Measurements from ENCODE around the gene SLCO4A1.

The SLCO4A1 gene

DNA sequence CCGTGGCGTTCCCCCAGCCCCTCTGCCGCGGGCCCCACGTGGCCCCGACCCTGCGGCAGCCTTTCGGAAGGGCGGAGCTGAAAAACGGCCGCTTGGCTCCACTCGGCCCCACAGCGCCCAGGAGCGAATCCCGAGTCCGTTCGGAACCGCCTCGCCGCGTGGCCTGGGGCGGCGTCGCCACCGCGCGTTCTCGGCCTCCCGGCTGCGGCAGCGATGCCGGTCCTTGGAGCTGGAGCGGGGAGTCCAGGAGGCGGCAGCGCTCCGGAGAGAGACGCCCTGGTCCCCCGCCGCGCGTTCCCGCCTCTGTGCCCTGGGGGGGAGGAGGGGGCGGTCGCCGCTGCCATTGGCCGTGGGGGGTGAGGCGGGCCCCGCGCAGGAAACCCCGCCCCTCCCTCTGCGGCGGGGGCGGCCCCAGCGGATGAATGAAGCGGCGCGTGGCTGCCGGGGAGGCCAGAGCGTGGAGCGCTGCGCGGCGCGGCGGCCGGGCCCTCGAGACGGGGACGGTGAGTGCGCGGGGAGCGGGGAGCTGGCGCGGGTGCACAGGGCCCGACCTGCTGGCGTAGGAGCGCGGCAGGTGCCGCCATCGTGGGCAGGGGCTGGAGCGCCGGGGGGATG is at the start of gene SLCO4A1:
Gene SLCO4A1 (plus strand): TSS at position 453 of the 615 bp plus-strand sequence. CDS start 13,952 bp downstream, outside the sequence.
- Histone ChIP-seq H3K36me3 (ENCODE audit: control insufficient read depth, insufficient read depth, low read length) (no peaks in the 10 kb centered on the region), H3K27me3 (ENCODE audit: control insufficient read depth, insufficient read depth, low read length) (peaks cover 12% of the 10 kb centered on the region), H3K9ac (ENCODE audit: low read length) (no peak within 1 kb of the TSS), H3K4me3 (ENCODE audit: low read length) (peak within 1 kb of the TSS; percentile 70), H3K4me1 (ENCODE audit: control insufficient read depth, insufficient read depth, low read length) (no peaks in the 10 kb centered on the region), H3K27ac (ENCODE audit: low read depth, low read length) (no peak within 1 kb of the TSS)

DNA sequence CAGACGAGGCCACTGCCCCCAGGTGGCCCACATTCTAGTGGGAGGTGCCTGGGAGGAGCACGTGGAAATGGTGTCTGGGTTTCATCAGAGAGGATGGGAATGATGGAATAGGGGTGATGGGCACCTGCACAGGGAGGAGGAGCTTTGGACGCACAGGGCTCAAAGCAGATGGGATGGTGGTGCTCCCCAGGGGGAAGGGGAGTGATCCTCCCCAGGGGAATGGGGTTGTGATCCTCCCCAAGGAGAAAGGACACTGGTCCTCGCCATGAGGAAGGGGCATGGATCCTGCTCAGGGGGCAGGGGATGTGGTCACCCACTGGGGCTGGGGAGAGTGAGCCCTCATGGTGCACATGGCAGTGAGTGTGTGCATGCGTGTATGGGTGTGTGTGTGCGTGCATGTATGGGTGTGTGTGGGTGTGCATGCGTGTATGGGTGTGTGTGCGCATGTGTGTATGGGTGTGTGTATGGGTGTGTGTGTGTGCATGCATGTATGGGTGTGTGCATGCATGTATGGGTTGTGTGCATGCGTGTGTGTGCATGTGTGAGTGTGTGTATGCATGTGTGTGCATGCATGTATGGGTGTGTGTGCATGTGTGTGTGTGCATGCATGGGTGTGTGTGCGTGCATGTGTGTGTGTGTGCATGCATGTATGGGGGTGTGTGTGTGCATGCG is 49.7 kb upstream of the SLCO4A1 start:
- Histone ChIP-seq H3K9ac (ENCODE audit: low read length) (no peak overlapping the region), H3K27me3 (ENCODE audit: control insufficient read depth, insufficient read depth, low read length) (peaks cover 28% of the 10 kb centered on the region), H3K36me3 (ENCODE audit: control insufficient read depth, insufficient read depth, low read length) (no peaks in the 10 kb centered on the region), H3K4me1 (ENCODE audit: control insufficient read depth, insufficient read depth, low read length) (no peaks in the 10 kb centered on the region), H3K27ac (ENCODE audit: low read depth, low read length) (no peak overlapping the region), H3K4me3 (ENCODE audit: low read length) (no peak overlapping the region)

GRCh38 chr20:62593616-62594015 is 48.7 kb upstream of the SLCO4A1 start:
- Histone ChIP-seq H3K9ac (ENCODE audit: low read length) (no peak overlapping the region), H3K27ac (ENCODE audit: low read depth, low read length) (no peak overlapping the region), H3K4me1 (ENCODE audit: control insufficient read depth, insufficient read depth, low read length) (no peaks in the 10 kb centered on the region), H3K36me3 (ENCODE audit: control insufficient read depth, insufficient read depth, low read length) (no peaks in the 10 kb centered on the region), H3K27me3 (ENCODE audit: control insufficient read depth, insufficient read depth, low read length) (peaks cover 22% of the 10 kb centered on the region), H3K4me3 (ENCODE audit: low read length) (no peak overlapping the region)

GRCh38 chr20:62595069-62595468 is 47.2 kb upstream of the SLCO4A1 start:
- H3K4me3 ChIP-seq (ENCODE audit: low read length) = no peak overlapping the region
- no peak overlapping the region for H3K9ac ChIP-seq (ENCODE audit: low read length)
- H3K36me3 ChIP-seq (ENCODE audit: control insufficient read depth, insufficient read depth, low read length) = no peaks in the 10 kb centered on the region
- H3K27ac ChIP-seq (ENCODE audit: low read depth, low read length) = no peak overlapping the region
- peaks cover 18% of the 10 kb centered on the region for H3K27me3 ChIP-seq (ENCODE audit: control insufficient read depth, insufficient read depth, low read length)
- no peaks in the 10 kb centered on the region for H3K4me1 ChIP-seq (ENCODE audit: control insufficient read depth, insufficient read depth, low read length)

DNA sequence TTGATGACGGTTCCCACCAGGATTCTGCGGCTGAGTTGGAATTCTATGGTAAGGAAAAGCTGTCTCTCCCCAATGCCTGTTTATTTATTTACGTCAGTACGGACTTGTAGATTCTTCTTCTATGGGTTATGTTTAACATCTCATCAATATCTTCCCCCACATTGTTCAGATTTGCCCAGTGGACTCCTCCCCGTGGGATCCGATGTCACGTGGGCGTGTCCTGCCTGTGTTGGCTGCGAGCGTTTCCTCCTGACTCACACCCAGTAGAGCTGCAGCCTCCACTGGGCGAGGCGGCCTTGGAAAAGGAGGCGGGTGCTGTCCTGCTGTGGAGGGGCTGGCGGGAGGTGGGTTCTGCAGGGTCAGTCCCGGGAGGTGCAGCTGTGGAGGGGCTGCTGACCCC is 46.8 kb upstream of the SLCO4A1 start:
- H3K27me3 ChIP-seq (ENCODE audit: control insufficient read depth, insufficient read depth, low read length) = peaks cover 15% of the 10 kb centered on the region

GRCh38 chr20:62596486-62596885 is 45.8 kb upstream of the SLCO4A1 start:
- H3K27ac ChIP-seq (ENCODE audit: low read depth, low read length) = no peak overlapping the region
- no peaks in the 10 kb centered on the region for H3K36me3 ChIP-seq (ENCODE audit: control insufficient read depth, insufficient read depth, low read length)
- no peaks in the 10 kb centered on the region for H3K4me1 ChIP-seq (ENCODE audit: control insufficient read depth, insufficient read depth, low read length)
- H3K9ac ChIP-seq (ENCODE audit: low read length) = no peak overlapping the region
- no peak overlapping the region for H3K4me3 ChIP-seq (ENCODE audit: low read length)
- peaks cover 19% of the 10 kb centered on the region for H3K27me3 ChIP-seq (ENCODE audit: control insufficient read depth, insufficient read depth, low read length)

More for the DNA sequence above, 46.8 kb upstream of the SLCO4A1 start:
- H3K4me1 ChIP-seq (ENCODE audit: control insufficient read depth, insufficient read depth, low read length) = no peaks in the 10 kb centered on the region
- H3K27ac ChIP-seq (ENCODE audit: low read depth, low read length) = no peak overlapping the region
- no peaks in the 10 kb centered on the region for H3K36me3 ChIP-seq (ENCODE audit: control insufficient read depth, insufficient read depth, low read length)
- H3K9ac ChIP-seq (ENCODE audit: low read length) = no peak overlapping the region
- no peak overlapping the region for H3K4me3 ChIP-seq (ENCODE audit: low read length)

- Histone ChIP-seq H3K9ac (ENCODE audit: low read length) (no peak overlapping the region), H3K4me3 (ENCODE audit: low read length) (no peak overlapping the region), H3K27me3 (ENCODE audit: control insufficient read depth, insufficient read depth, low read length) (peaks cover 22% of the 10 kb centered on the region), H3K27ac (ENCODE audit: low read depth, low read length) (no peak overlapping the region), H3K4me1 (ENCODE audit: control insufficient read depth, insufficient read depth, low read length) (no peaks in the 10 kb centered on the region), H3K36me3 (ENCODE audit: control insufficient read depth, insufficient read depth, low read length) (no peaks in the 10 kb centered on the region)
Measured at GRCh38 chr20:62596921-62597320, 45.4 kb upstream of the SLCO4A1 start.

GRCh38 chr20:62597416-62598115 is 44.7 kb upstream of the SLCO4A1 start:
- Histone ChIP-seq H3K27me3 (ENCODE audit: control insufficient read depth, insufficient read depth, low read length) (peaks cover 23% of the 10 kb centered on the region), H3K9ac (ENCODE audit: low read length) (no peak overlapping the region), H3K4me3 (ENCODE audit: low read length) (no peak overlapping the region), H3K4me1 (ENCODE audit: control insufficient read depth, insufficient read depth, low read length) (no peaks in the 10 kb centered on the region), H3K36me3 (ENCODE audit: control insufficient read depth, insufficient read depth, low read length) (no peaks in the 10 kb centered on the region), H3K27ac (ENCODE audit: low read depth, low read length) (no peak overlapping the region)

DNA sequence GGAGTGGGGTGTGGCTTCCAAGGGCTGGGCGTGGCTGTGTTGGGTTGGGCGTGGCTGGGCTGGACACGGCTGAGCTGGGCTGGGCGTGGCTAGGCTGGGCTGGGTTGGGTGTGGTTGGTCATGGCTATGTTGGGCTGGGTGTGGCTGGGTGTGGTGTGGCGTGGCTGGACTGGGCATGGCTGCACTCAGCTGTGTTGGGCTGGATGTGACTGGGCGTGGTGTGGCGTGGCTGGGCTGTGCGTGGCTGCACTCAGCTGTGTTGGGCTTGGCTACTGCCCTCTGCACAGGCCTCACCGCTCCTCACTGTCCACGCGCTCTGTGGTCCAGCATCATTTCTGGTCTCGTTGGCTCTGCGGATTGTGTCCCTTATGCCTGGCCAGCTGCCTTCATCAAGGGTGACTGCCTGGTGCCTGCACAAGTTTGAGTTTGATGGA is 43.5 kb upstream of the SLCO4A1 start:
- Histone ChIP-seq H3K9ac (ENCODE audit: low read length) (no peak overlapping the region), H3K4me1 (ENCODE audit: control insufficient read depth, insufficient read depth, low read length) (no peaks in the 10 kb centered on the region), H3K36me3 (ENCODE audit: control insufficient read depth, insufficient read depth, low read length) (no peaks in the 10 kb centered on the region), H3K27me3 (ENCODE audit: control insufficient read depth, insufficient read depth, low read length) (peaks cover 20% of the 10 kb centered on the region), H3K27ac (ENCODE audit: low read depth, low read length) (no peak overlapping the region), H3K4me3 (ENCODE audit: low read length) (no peak overlapping the region)

DNA sequence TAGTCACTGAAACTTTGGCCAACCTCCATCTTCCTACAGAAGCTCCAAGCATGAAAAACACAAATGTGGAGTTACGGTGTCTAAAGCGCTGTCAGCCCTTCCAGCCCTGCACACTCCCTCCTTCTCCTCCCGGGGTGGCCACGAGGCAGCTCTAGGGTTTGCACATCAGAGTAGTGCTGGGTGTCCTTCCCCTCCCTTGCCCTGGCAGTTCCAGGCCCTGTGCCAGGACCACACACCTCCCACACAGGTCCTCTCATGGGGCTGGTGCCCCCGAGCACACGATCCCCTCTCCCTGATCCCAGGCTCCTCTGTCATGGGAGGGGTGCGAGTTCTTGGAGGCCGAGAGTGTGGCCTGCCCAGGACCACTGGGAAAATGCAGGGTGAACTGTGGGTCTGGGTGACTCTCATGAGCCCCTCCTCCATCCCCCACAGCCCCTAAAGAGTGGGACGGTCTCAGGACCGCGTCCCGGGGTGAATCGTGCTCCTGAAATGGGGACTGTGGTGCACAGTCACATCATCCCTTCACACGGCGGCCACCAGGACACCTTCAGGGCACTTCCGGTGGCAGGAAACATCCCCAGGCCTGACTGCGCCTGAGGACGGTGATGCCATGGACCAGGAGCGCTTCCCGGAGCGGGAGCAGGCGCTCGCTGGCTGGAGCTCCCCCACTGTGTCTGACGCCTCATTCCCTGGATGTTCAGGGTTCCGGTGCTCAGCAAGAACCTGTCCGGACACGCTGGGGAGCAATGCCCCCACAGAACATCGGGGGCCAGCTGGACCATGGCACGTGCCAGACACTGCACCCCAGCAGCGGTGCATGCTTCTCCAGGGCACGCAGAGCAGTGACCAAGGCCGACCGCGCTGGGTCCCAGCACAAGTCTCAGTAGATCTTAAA is 42.8 kb upstream of the SLCO4A1 start:
- no peak overlapping the region for H3K27ac ChIP-seq (ENCODE audit: low read depth, low read length)
- peaks cover 18% of the 10 kb centered on the region for H3K27me3 ChIP-seq (ENCODE audit: control insufficient read depth, insufficient read depth, low read length)
- H3K4me1 ChIP-seq (ENCODE audit: control insufficient read depth, insufficient read depth, low read length) = no peaks in the 10 kb centered on the region
- no peak overlapping the region for H3K9ac ChIP-seq (ENCODE audit: low read length)
- no peaks in the 10 kb centered on the region for H3K36me3 ChIP-seq (ENCODE audit: control insufficient read depth, insufficient read depth, low read length)
- no peak overlapping the region for H3K4me3 ChIP-seq (ENCODE audit: low read length)

- Histone ChIP-seq H3K27me3 (ENCODE audit: control insufficient read depth, insufficient read depth, low read length) (peaks cover 17% of the 10 kb centered on the region), H3K27ac (ENCODE audit: low read depth, low read length) (no peak overlapping the region)
Measured at GRCh38 chr20:62601172-62601571, 41.1 kb upstream of the SLCO4A1 start.

DNA sequence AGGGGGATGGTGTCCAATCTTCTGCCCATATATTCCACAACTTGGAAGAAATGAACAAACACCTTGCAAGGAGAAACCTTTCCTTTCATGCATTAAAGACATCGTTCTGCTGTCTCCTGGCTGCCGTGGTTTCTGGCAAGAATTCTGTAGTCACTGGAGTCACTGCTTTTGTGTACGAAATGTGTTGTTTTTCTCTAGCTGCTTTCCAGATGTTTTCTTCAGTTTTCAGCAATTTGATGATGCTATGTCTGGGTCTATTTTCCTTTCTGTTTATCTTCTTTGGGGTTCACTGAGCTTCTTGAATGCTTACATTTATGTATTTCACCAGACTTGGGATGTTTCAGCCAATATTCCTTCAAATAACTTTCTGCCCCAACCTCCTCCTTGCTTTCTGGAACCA is 40.6 kb upstream of the SLCO4A1 start:
- H3K27me3 ChIP-seq (ENCODE audit: control insufficient read depth, insufficient read depth, low read length) = peaks cover 12% of the 10 kb centered on the region
- H3K9ac ChIP-seq (ENCODE audit: low read length) = no peak overlapping the region
- no peaks in the 10 kb centered on the region for H3K36me3 ChIP-seq (ENCODE audit: control insufficient read depth, insufficient read depth, low read length)
- H3K4me1 ChIP-seq (ENCODE audit: control insufficient read depth, insufficient read depth, low read length) = no peaks in the 10 kb centered on the region
- H3K27ac ChIP-seq (ENCODE audit: low read depth, low read length) = no peak overlapping the region
- no peak overlapping the region for H3K4me3 ChIP-seq (ENCODE audit: low read length)

More at GRCh38 chr20:62601172-62601571, 41.1 kb upstream of the SLCO4A1 start:
- H3K9ac ChIP-seq (ENCODE audit: low read length) = no peak overlapping the region
- H3K4me1 ChIP-seq (ENCODE audit: control insufficient read depth, insufficient read depth, low read length) = no peaks in the 10 kb centered on the region
- no peaks in the 10 kb centered on the region for H3K36me3 ChIP-seq (ENCODE audit: control insufficient read depth, insufficient read depth, low read length)
- no peak overlapping the region for H3K4me3 ChIP-seq (ENCODE audit: low read length)
